Measurements from ENCODE around the gene ATP6AP2.

ATP6AP2 gene

GRCh38 chrX:40615976-40616375, 35.2 kb downstream of the ATP6AP2 start:
- H3K27ac ChIP-seq (ENCODE audit: low read length): no peak overlapping the region
- no peaks in the 10 kb centered on the region for H3K4me1 ChIP-seq (ENCODE audit: control insufficient read depth in 1 of 2, insufficient read depth in 2 of 2, low read length in 2 of 2)
- no peaks in the 10 kb centered on the region for H3K27me3 ChIP-seq (ENCODE audit: low read depth, low read length)
- no peak overlapping the region for H3K4me3 ChIP-seq (ENCODE audit: low read depth in 1 of 2, low read length in 2 of 2)
- H3K9me3 ChIP-seq (ENCODE audit: control insufficient read depth in 1 of 2, low read length in 2 of 2): no peaks in the 10 kb centered on the region
- no peaks in the 10 kb centered on the region for H3K36me3 ChIP-seq (ENCODE audit: control insufficient read depth in 1 of 2, insufficient read depth in 2 of 2, low read length in 2 of 2)

GRCh38 chrX:40617566-40617965, 36.8 kb downstream of the ATP6AP2 start:
- no peaks in the 10 kb centered on the region for H3K27me3 ChIP-seq (ENCODE audit: low read depth, low read length)
- H3K36me3 ChIP-seq (ENCODE audit: control insufficient read depth in 1 of 2, insufficient read depth in 2 of 2, low read length in 2 of 2): no peaks in the 10 kb centered on the region
- no peaks in the 10 kb centered on the region for H3K4me1 ChIP-seq (ENCODE audit: control insufficient read depth in 1 of 2, insufficient read depth in 2 of 2, low read length in 2 of 2)
- H3K27ac ChIP-seq (ENCODE audit: low read length): no peak overlapping the region
- H3K9me3 ChIP-seq (ENCODE audit: control insufficient read depth in 1 of 2, low read length in 2 of 2): no peaks in the 10 kb centered on the region
- H3K4me3 ChIP-seq (ENCODE audit: low read depth in 1 of 2, low read length in 2 of 2): no peak overlapping the region

GRCh38 chrX:40622479-40623138, 41.8 kb downstream of the ATP6AP2 start:
- Histone ChIP-seq H3K27me3 (ENCODE audit: low read depth, low read length) (no peaks in the 10 kb centered on the region), H3K27ac (ENCODE audit: low read length) (no peak overlapping the region), H3K4me3 (ENCODE audit: low read depth in 1 of 2, low read length in 2 of 2) (no peak overlapping the region), H3K4me1 (ENCODE audit: control insufficient read depth in 1 of 2, insufficient read depth in 2 of 2, low read length in 2 of 2) (no peaks in the 10 kb centered on the region), H3K9me3 (ENCODE audit: control insufficient read depth in 1 of 2, low read length in 2 of 2) (no peaks in the 10 kb centered on the region), H3K36me3 (ENCODE audit: control insufficient read depth in 1 of 2, insufficient read depth in 2 of 2, low read length in 2 of 2) (peaks cover 3 to 5% of the 10 kb centered on the region in 2 donors)

GRCh38 chrX:40623139-40623536, 42.4 kb downstream of the ATP6AP2 start, which contains the start of gene MPC1L:
Gene MPC1L (plus strand): TSS chrX:40623428. CDS start chrX:40623566, 138 bp downstream.
- no peak within 1 kb of the TSS for H3K4me3 ChIP-seq (ENCODE audit: low read depth in 1 of 2, low read length in 2 of 2)
- no peak within 1 kb of the TSS for H3K27ac ChIP-seq (ENCODE audit: low read length)
- H3K27me3 ChIP-seq (ENCODE audit: low read depth, low read length): no peaks in the 10 kb centered on the region
- no peaks in the 10 kb centered on the region for H3K9me3 ChIP-seq (ENCODE audit: control insufficient read depth in 1 of 2, low read length in 2 of 2)
- no peaks in the 10 kb centered on the region for H3K4me1 ChIP-seq (ENCODE audit: control insufficient read depth in 1 of 2, insufficient read depth in 2 of 2, low read length in 2 of 2)
- peaks cover 6 to 9% of the 10 kb centered on the region in 2 donors for H3K36me3 ChIP-seq (ENCODE audit: control insufficient read depth in 1 of 2, insufficient read depth in 2 of 2, low read length in 2 of 2)

GRCh38 chrX:40623665-40624064, 42.9 kb downstream of the ATP6AP2 start:
- H3K4me1 ChIP-seq (ENCODE audit: control insufficient read depth in 1 of 2, insufficient read depth in 2 of 2, low read length in 2 of 2): no peaks in the 10 kb centered on the region
- no peaks in the 10 kb centered on the region for H3K27me3 ChIP-seq (ENCODE audit: low read depth, low read length)
- H3K9me3 ChIP-seq (ENCODE audit: control insufficient read depth in 1 of 2, low read length in 2 of 2): no peaks in the 10 kb centered on the region
- H3K36me3 ChIP-seq (ENCODE audit: control insufficient read depth in 1 of 2, insufficient read depth in 2 of 2, low read length in 2 of 2): peaks cover 9 to 12% of the 10 kb centered on the region in 2 donors
- H3K27ac ChIP-seq (ENCODE audit: low read length): no peak overlapping the region
- H3K4me3 ChIP-seq (ENCODE audit: low read depth in 1 of 2, low read length in 2 of 2): no peak overlapping the region

GRCh38 chrX:40625294-40625693, 44.5 kb downstream of the ATP6AP2 start:
- H3K4me3 ChIP-seq (ENCODE audit: low read depth in 1 of 2, low read length in 2 of 2): no peak overlapping the region
- no peak overlapping the region for H3K27ac ChIP-seq (ENCODE audit: low read length)
- no peaks in the 10 kb centered on the region for H3K9me3 ChIP-seq (ENCODE audit: control insufficient read depth in 1 of 2, low read length in 2 of 2)
- no peaks in the 10 kb centered on the region for H3K27me3 ChIP-seq (ENCODE audit: low read depth, low read length)
- no peaks in the 10 kb centered on the region for H3K4me1 ChIP-seq (ENCODE audit: control insufficient read depth in 1 of 2, insufficient read depth in 2 of 2, low read length in 2 of 2)
- H3K36me3 ChIP-seq (ENCODE audit: control insufficient read depth in 1 of 2, insufficient read depth in 2 of 2, low read length in 2 of 2): peaks cover 11 to 18% of the 10 kb centered on the region in 2 donors

GRCh38 chrX:40628506-40628905, 47.7 kb downstream of the ATP6AP2 start:
- H3K36me3 ChIP-seq (ENCODE audit: control insufficient read depth in 1 of 2, insufficient read depth in 2 of 2, low read length in 2 of 2): peaks cover 22 to 28% of the 10 kb centered on the region in 2 donors
- H3K4me3 ChIP-seq (ENCODE audit: low read depth in 1 of 2, low read length in 2 of 2): no peak overlapping the region
- H3K4me1 ChIP-seq (ENCODE audit: control insufficient read depth in 1 of 2, insufficient read depth in 2 of 2, low read length in 2 of 2): no peaks in the 10 kb centered on the region
- H3K27me3 ChIP-seq (ENCODE audit: low read depth, low read length): no peaks in the 10 kb centered on the region
- H3K27ac ChIP-seq (ENCODE audit: low read length): no peak overlapping the region
- no peaks in the 10 kb centered on the region for H3K9me3 ChIP-seq (ENCODE audit: control insufficient read depth in 1 of 2, low read length in 2 of 2)

GRCh38 chrX:40632199-40632598, 51.4 kb downstream of the ATP6AP2 start:
- no peak overlapping the region for H3K27ac ChIP-seq (ENCODE audit: low read length)
- no peaks in the 10 kb centered on the region for H3K27me3 ChIP-seq (ENCODE audit: low read depth, low read length)
- H3K9me3 ChIP-seq (ENCODE audit: control insufficient read depth in 1 of 2, low read length in 2 of 2): no peaks in the 10 kb centered on the region
- no peak overlapping the region for H3K4me3 ChIP-seq (ENCODE audit: low read depth in 1 of 2, low read length in 2 of 2)
- peaks cover 52% of the 10 kb centered on the region in 2 donors for H3K36me3 ChIP-seq (ENCODE audit: control insufficient read depth in 1 of 2, insufficient read depth in 2 of 2, low read length in 2 of 2)
- H3K4me1 ChIP-seq (ENCODE audit: control insufficient read depth in 1 of 2, insufficient read depth in 2 of 2, low read length in 2 of 2): no peaks in the 10 kb centered on the region

GRCh38 chrX:40637687-40638086, 56.9 kb downstream of the ATP6AP2 start:
- no peak overlapping the region for H3K4me3 ChIP-seq (ENCODE audit: low read depth in 1 of 2, low read length in 2 of 2)
- peaks cover 0 to 6% of the 10 kb centered on the region in 2 donors for H3K4me1 ChIP-seq (ENCODE audit: control insufficient read depth in 1 of 2, insufficient read depth in 2 of 2, low read length in 2 of 2)
- peaks cover 46 to 51% of the 10 kb centered on the region in 2 donors for H3K36me3 ChIP-seq (ENCODE audit: control insufficient read depth in 1 of 2, insufficient read depth in 2 of 2, low read length in 2 of 2)
- H3K27me3 ChIP-seq (ENCODE audit: low read depth, low read length): no peaks in the 10 kb centered on the region
- H3K27ac ChIP-seq (ENCODE audit: low read length): no peak overlapping the region
- H3K9me3 ChIP-seq (ENCODE audit: control insufficient read depth in 1 of 2, low read length in 2 of 2): no peaks in the 10 kb centered on the region

- H3K27ac ChIP-seq (ENCODE audit: low read length): peak overlapping the region; percentile 86
- no peaks in the 10 kb centered on the region for H3K9me3 ChIP-seq (ENCODE audit: control insufficient read depth in 1 of 2, low read length in 2 of 2)
- H3K27me3 ChIP-seq (ENCODE audit: low read depth, low read length): no peaks in the 10 kb centered on the region
- peaks cover 0 to 24% of the 10 kb centered on the region in 2 donors for H3K4me1 ChIP-seq (ENCODE audit: control insufficient read depth in 1 of 2, insufficient read depth in 2 of 2, low read length in 2 of 2)
- peak overlapping the region; percentile 55 to 63 for H3K4me3 ChIP-seq (ENCODE audit: low read depth in 1 of 2, low read length in 2 of 2)
- no peaks in the 10 kb centered on the region for H3K36me3 ChIP-seq (ENCODE audit: control insufficient read depth in 1 of 2, insufficient read depth in 2 of 2, low read length in 2 of 2)
These were observed 63.4 kb downstream of the ATP6AP2 start for GRCh38 chrX:40644176-40644575.

- H3K4me3 ChIP-seq (ENCODE audit: low read depth in 1 of 2, low read length in 2 of 2): peak overlapping the region; percentile 55 to 63
- peak overlapping the region; percentile 86 for H3K27ac ChIP-seq (ENCODE audit: low read length)
- peaks cover 0 to 24% of the 10 kb centered on the region in 2 donors for H3K4me1 ChIP-seq (ENCODE audit: control insufficient read depth in 1 of 2, insufficient read depth in 2 of 2, low read length in 2 of 2)
- no peaks in the 10 kb centered on the region for H3K27me3 ChIP-seq (ENCODE audit: low read depth, low read length)
- H3K36me3 ChIP-seq (ENCODE audit: control insufficient read depth in 1 of 2, insufficient read depth in 2 of 2, low read length in 2 of 2): no peaks in the 10 kb centered on the region
- no peaks in the 10 kb centered on the region for H3K9me3 ChIP-seq (ENCODE audit: control insufficient read depth in 1 of 2, low read length in 2 of 2)
These were observed 64.1 kb downstream of the ATP6AP2 start for GRCh38 chrX:40644821-40645358.
